Left ventricle myocardium superior (tissue), 1 donor: ENCODE results near the gene SNAI1. TPM values are rescaled to one million over a fixed set of nuclear protein-coding genes. Genes with fewer than 3 reads are reported as not detected.
"Not testable (repeated sequence)": the region's sequence is repeated elsewhere in the genome, so short reads cannot be mapped to it uniquely, and the experiment has no call there.

Experiments used
- ATAC-seq: fragments of 200-7000 bp; cut with Tn5 transposase; one replicate; pipeline ENCODE4 v1.9.1; 2020; ENCODE audit warnings: mild to moderate bottlenecking, moderate library complexity
- DNase-seq: peaks from one replicate; pipeline ENCODE4 v3.0.0-alpha.2; 2020
- intact Hi-C: fragments of 100-400 bp; cut with micrococcal nuclease; formaldehyde crosslinking; loops from one replicate; pipeline ENCODE4 v1.11.0; 2022
- long read RNA-seq: library from polyadenylated mRNA; unstranded; transcript quantifications from one replicate; pipeline ENCODE4 v2.0.0, GENCODE V29; 2021
- total RNA-seq: library from RNA; stranded (reverse); fragmentation: NEBNext Ultra II Directional; extraction: Animal tissue kit (Norgen Biotek cat#: 25700); gene quantifications from one replicate; pipeline ENCODE4 v1.2.1, GENCODE V29; 2021
- donor health status: DM: no; HTN: yes; CAD: no; lungs with severe emphysema.

SNAI1 gene
- total RNA-seq: 0.82 TPM
- long read RNA-seq: 0 reads

GRCh38 chr20:49982346-49983122 is at the start of gene SNAI1:
Gene SNAI1, plus strand, starts transcription at chr20:49982980. Its CDS starts 80 bp downstream, at chr20:49983060.
- ATAC-seq: peak; percentile 90
- intact Hi-C loops: loop anchor here (5.0 kb wide), 1 partner anchor 100 kb away; no protein-coding TSS in a partner anchor

DNA sequence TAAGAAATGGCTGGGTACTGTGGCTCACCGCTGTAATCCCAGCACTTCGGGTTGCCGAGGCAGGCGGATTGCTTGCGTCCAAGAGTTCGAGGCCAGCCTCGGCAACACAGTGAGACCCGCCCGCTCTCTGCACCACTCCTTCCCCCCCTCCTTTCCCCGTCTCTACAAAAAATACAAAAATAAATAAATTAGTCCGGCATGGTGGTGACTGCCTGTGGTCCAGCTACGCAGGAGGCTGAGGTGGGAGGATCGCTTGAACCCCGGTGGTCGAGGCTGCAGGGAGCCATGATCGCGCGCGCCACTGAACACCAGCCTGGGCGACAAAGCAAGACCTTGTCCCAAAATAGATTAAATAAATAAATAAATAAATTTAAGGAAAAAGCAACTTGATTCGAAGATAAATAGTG is 47.0 kb upstream of the SNAI1 start:
- ATAC-seq (peak; percentile 10), DNase-seq (no peak)
- intact Hi-C loops: no loop called here

More at GRCh38 chr20:49982346-49983122, at the start of gene SNAI1:
- DNase-seq: peak; percentile 87

GRCh38 chr20:49936153-49937026 is 46.4 kb upstream of the SNAI1 start, which contains the start of gene RNF114:
Gene RNF114, plus strand, starts transcription at chr20:49936397. Its CDS starts 16 bp downstream, at chr20:49936413.
- intact Hi-C loops: no loop called here
- peak; percentile 94 for ATAC-seq
- DNase-seq: peak; percentile 95

DNA sequence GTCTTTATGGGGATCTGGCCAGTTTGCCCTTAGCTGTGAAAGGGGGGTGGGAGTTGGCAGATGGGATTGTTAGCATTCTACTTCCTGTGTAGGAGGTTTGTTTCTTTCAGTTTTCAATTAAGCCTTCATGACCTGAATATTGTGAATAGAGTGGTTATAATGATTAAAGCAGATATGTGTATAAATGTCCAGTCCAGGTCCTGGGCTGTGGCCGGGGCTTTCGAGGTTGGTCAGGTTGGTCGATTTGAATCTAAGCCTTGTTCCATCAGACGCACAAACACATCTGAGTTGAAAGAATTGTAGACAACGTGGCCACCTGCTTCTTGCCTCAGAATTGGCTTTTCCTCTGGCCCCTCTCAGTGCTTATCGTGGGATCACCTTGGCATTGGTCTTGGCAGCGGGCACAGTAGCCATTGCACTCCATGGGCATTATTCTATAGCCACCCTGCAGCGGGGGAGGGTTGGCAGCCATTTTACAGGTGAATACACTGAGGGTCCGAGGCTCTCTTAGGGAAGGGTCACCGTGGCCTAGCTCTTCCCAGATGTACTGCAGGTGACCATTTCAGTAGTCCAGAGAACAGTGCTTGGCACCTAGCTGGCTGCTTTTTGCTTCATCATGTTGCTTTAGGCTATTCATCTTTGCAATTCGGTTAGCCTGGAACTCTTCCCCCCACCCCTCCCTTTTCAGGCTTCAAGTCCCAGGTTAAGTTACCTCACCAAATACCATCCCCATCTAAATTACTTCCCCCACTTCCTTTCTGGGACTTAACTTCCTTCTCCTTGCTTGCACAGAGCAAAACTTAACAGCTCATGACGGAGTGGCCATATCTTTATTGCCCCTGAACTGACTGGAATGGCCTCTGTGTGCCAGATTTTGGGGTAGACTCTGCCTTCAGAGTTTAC is 45.5 kb upstream of the SNAI1 start:
- ATAC-seq (no peak), DNase-seq (no peak)
- intact Hi-C loops: no loop called here

DNA sequence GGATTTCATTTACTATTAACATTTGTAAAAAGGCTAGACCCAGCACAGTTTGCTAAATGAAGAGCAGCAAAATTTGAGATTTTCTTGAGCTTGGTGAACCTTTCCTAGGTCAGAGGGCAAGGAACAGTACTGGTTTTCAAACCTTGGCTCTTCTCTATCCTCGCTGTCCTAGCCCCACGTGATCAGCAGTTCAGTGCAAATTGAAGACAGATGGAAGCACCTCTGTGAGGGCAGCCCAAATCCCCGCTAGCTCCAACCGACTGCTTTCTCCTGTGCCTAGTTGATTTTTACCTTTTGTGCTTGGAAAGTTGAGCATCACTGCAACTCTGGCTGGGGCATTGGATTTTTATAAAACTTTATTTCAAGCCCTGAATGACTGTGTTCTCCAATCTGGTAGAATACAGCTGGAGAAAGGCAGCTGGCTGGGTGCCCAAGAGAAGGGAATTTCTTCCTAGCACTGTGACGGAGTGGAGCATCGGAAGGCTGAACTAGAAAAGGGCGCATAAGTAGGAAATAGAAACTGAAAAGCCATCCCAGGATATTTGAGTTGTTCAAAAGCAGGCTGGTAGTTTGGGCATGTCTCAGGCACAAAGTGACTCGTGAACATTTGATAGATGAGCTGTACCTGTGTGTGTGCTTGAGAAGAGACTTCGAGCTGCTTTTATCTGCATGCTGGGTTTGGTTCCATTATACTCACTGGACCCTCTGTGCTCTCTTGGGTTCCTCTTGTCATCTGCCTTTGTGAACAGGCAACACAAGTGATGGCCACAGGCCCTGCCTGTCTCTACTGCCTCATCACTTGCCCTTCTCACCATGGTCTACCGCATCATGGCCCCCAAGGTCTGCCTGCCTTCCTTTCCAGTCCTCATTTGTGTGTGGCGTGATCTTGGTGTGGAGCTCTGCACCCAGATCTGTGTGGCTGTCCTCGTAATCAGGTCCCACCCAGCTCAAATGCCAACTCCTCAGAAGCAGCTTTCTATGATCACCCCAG is 44.3 kb upstream of the SNAI1 start:
- ATAC-seq (peak; percentile 13), DNase-seq (peak; percentile 74)
- intact Hi-C loops: no loop called here

GRCh38 chr20:49941456-49941855 is 41.3 kb upstream of the SNAI1 start:
- DNase-seq (no peak), ATAC-seq (no peak)
- intact Hi-C loops: no loop called here

DNA sequence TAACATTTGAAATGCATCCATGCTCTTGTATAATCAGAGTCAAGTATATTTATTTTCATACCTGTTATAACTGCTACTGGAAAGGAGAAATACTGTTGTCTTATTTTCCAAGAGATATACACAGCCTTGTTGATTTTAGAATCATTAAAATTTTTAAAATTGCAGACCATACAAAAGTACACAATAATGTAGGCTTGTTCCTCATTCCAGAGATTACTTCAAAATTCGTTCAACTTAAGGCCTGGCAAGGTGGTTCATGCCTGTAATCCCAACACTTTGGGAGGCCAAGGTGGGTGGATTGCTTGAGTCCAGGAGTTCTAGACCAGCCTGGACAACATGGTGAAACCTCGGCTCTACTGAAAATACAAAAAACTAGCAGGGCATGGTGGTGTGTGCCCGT is 40.5 kb upstream of the SNAI1 start:
- DNase-seq (no peak), ATAC-seq (no peak)
- intact Hi-C loops: no loop called here

DNA sequence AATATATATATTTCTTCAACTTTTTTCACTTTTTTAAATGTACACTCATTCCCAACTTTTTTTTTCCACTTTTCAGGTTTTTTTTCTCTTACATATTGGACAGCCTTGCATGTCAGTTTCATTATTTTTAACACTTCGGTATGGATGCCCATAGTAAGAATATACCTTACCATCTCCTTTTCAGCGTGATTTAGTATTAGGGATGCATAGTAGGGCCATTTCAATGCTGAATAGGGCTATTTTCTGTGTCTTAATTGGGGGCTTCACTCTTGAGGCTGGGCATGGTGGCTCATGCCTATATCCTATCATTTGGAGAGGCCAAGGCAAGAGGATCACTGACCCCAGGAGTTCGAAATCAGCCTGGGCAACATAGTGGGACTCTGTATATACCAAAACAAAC is 39.8 kb upstream of the SNAI1 start:
- DNase-seq (no peak), ATAC-seq (no peak)
- intact Hi-C loops: no loop called here

DNA sequence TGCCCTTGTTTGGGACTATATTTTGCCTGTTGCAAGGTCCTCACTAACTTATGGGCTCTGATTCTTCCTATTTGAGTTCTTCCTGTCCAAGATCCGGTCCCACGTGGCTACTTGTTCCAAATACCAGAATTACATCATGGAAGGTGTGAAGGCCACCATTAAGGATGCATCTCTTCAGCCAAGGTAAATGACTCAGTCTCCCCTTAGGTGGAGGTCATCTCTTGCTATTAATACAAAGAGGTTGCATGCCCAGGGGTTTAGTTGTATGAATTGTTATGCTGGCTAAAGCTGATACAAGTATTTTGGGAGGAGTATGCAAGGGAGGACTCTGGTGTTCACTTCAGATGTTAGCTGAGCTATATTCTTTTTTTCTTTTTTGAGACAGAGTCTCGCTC is 37.5 kb upstream of the SNAI1 start:
- ATAC-seq (no peak), DNase-seq (no peak)
- intact Hi-C loops: no loop called here

DNA sequence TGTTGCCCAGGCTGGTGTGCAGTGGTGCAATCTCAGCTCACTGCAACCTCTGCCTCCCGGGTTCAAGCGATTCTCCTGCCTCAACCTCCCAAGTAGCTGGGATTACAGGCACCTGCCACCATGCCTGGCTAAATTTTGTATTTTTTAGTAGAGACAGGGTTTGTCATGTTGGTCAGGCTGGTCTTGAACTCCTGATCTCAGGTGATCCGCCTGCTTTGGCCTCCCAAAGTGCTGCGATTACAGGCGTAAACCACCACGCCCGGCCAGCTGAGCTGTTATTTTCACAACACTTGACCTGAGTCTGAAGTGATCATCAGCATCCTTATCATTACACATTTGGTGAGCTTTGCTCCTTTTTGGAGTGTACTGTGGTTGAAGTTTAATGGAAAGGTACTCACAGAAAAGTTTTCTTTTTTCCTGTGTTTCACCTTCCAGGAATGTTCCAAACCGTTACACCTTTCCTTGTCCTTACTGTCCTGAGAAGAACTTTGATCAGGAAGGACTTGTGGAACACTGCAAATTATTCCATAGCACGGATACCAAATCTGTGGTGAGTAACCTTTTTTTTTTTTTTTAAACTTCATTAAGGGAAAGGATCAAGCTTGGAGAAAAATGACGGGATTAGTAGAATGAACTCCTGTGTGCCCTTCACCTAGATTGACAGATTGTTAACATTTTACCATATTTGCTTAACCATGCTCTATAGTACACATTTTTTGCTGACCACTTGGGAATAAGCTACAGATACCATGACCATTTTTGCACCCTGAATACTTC is 36.9 kb upstream of the SNAI1 start:
- ATAC-seq: no peak
- no peak for DNase-seq
- intact Hi-C loops: no loop called here

DNA sequence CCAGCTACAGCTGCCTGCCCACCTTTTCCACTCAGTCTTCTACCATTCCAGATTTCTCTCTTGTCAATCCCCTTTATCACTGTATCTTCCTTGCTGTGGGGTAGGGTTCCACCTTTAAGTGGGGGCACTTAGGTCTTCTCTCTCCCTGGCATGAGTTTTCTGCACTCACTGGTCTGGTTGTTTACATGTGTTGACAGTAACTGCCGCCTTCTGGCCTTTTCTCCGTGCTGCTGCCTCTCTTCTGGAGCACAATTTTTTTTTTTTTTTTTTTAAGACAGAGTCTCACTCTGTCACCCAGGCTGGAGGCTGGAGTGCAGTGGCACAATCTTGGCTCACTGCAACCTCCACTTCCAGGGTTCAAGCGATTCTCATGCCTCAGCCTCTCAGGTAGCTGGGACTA is 34.6 kb upstream of the SNAI1 start:
- ATAC-seq: no peak
- intact Hi-C loops: no loop called here
- no peak for DNase-seq

- intact Hi-C loops: no loop called here
- ATAC-seq (no peak), DNase-seq (no peak)
Measured at GRCh38 chr20:49948809-49949507, 33.8 kb upstream of the SNAI1 start.

- DNase-seq: no peak
- intact Hi-C loops: no loop called here
- ATAC-seq: no peak
Measured at GRCh38 chr20:49951151-49951550, 31.6 kb upstream of the SNAI1 start.

DNA sequence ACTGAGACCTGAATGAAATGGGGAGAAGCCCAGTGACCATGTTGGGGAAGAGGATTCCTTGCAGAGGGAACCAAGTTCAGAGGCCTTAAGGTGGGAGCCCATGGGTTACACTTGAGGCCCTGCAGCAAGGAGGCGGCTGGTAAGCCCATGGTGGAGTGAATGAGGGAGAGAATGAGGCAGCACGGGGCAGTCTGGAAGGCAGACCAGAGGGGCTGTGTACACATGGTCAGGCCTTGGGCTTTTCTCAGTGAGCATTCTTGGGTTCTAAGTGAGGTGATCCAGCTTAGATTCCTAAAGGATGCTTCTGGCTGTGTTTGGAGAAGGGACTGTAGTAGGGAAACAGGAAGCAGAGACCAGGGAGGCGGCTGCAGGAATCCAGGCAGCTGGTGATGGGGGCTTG is 27.6 kb upstream of the SNAI1 start:
- ATAC-seq: no peak
- intact Hi-C loops: no loop called here

GRCh38 chr20:49955830-49956396 is 26.9 kb upstream of the SNAI1 start:
- DNase-seq, intact Hi-C loops, ATAC-seq: not testable (repeated sequence)

More for the DNA sequence above, 27.6 kb upstream of the SNAI1 start:
- no peak for DNase-seq

- no peak for DNase-seq
- peak; percentile 23 for ATAC-seq
- intact Hi-C loops: no loop called here
Measured at GRCh38 chr20:49956689-49957088, 26.1 kb upstream of the SNAI1 start.
